ENCODE measurements around the gene ZNF668.
"Not testable (repeated sequence)": the region's sequence is repeated elsewhere in the genome, so short reads cannot be mapped to it uniquely, and the experiment has no call there.

ZNF668 gene

GRCh38 chr16:31013292-31013691 lies 60.7 kb downstream of the ZNF668 start:
- DNase-seq (ENCODE audit: low read depth in 2 of 2), result not testable (repeated sequence)

GRCh38 chr16:31011815-31012214 lies 62.2 kb downstream of the ZNF668 start:
- not testable (repeated sequence) for DNase-seq (ENCODE audit: low read depth in 2 of 2)
